Measurements from ENCODE around the gene SLC35A3. TPM values are rescaled to one million over a fixed set of nuclear protein-coding genes. Genes with fewer than 3 reads are reported as not detected.

SLC35A3 gene
- total RNA-seq, 2 donors from 2014 or later: 22.2 to 26.6 TPM

GRCh38 chr1:99988210-99988765, 18.5 kb downstream of the SLC35A3 start:
- Mint-ChIP-seq H3K27ac (no peak overlapping the region), H3K4me3 (no peak overlapping the region), H3K27me3 (no peaks in the 10 kb centered on the region), H3K9me3 (no peaks in the 10 kb centered on the region), H3K4me1 (ENCODE audit: low read depth in 2 of 2) (peaks cover 6 to 9% of the 10 kb centered on the region in 2 donors), H3K36me3 (no peaks in the 10 kb centered on the region)
- ATAC-seq (no peak), DNase-seq (ENCODE audit: low spot score) (no peak)

GRCh38 chr1:99992044-99992722, 22.4 kb downstream of the SLC35A3 start:
- no peak overlapping the region for H3K4me3 Mint-ChIP-seq
- DNase-seq (ENCODE audit: low spot score) (no peak), ATAC-seq (no peak)
- no peak overlapping the region for H3K27ac Mint-ChIP-seq
- peaks cover 4 to 8% of the 10 kb centered on the region in 2 donors for H3K4me1 Mint-ChIP-seq (ENCODE audit: low read depth in 2 of 2)
- H3K27me3 Mint-ChIP-seq: no peaks in the 10 kb centered on the region
- H3K36me3 Mint-ChIP-seq: peaks cover 18% of the 10 kb centered on the region
- H3K9me3 Mint-ChIP-seq: no peaks in the 10 kb centered on the region

GRCh38 chr1:99992760-99993467, 23.1 kb downstream of the SLC35A3 start:
- no peak for DNase-seq (ENCODE audit: low spot score)
- H3K4me3 Mint-ChIP-seq: no peak overlapping the region
- peaks cover 18% of the 10 kb centered on the region for H3K36me3 Mint-ChIP-seq
- H3K9me3 Mint-ChIP-seq: no peaks in the 10 kb centered on the region
- H3K4me1 Mint-ChIP-seq (ENCODE audit: low read depth in 2 of 2): peaks cover 4 to 8% of the 10 kb centered on the region in 2 donors
- no peak overlapping the region for H3K27ac Mint-ChIP-seq
- no peak for ATAC-seq
- H3K27me3 Mint-ChIP-seq: no peaks in the 10 kb centered on the region

- peaks cover 18% of the 10 kb centered on the region for H3K36me3 Mint-ChIP-seq
- H3K4me1 Mint-ChIP-seq (ENCODE audit: low read depth in 2 of 2): peaks cover 4 to 8% of the 10 kb centered on the region in 2 donors
- no peak for DNase-seq (ENCODE audit: low spot score)
- no peak overlapping the region for H3K4me3 Mint-ChIP-seq
- H3K9me3 Mint-ChIP-seq: no peaks in the 10 kb centered on the region
- ATAC-seq: no peak
- H3K27me3 Mint-ChIP-seq: no peaks in the 10 kb centered on the region
- no peak overlapping the region for H3K27ac Mint-ChIP-seq
These were observed 23.7 kb downstream of the SLC35A3 start for GRCh38 chr1:99993468-99993845.

GRCh38 chr1:99994496-99994895, 24.7 kb downstream of the SLC35A3 start:
- Mint-ChIP-seq H3K36me3 (peaks cover 18% of the 10 kb centered on the region), H3K27ac (no peak overlapping the region), H3K27me3 (no peaks in the 10 kb centered on the region), H3K4me3 (no peak overlapping the region), H3K4me1 (ENCODE audit: low read depth in 2 of 2) (peaks cover 4 to 8% of the 10 kb centered on the region in 2 donors), H3K9me3 (no peaks in the 10 kb centered on the region)
- DNase-seq (ENCODE audit: low spot score): no peak
- no peak for ATAC-seq

GRCh38 chr1:99996951-99997350, 27.2 kb downstream of the SLC35A3 start:
- ATAC-seq: no peak

GRCh38 chr1:100001462-100001861, 31.7 kb downstream of the SLC35A3 start:
- Mint-ChIP-seq H3K4me1 (ENCODE audit: low read depth in 2 of 2) (peaks cover 3 to 27% of the 10 kb centered on the region in 2 donors), H3K9me3 (peaks cover 4% of the 10 kb centered on the region), H3K27ac (no peak overlapping the region), H3K4me3 (no peak overlapping the region), H3K27me3 (no peaks in the 10 kb centered on the region), H3K36me3 (peaks cover 32% of the 10 kb centered on the region)
- DNase-seq (ENCODE audit: low spot score) (no peak), ATAC-seq (no peak)

More at GRCh38 chr1:99996951-99997350, 27.2 kb downstream of the SLC35A3 start:
- H3K9me3 Mint-ChIP-seq: no peaks in the 10 kb centered on the region
- peaks cover 7 to 21% of the 10 kb centered on the region in 2 donors for H3K4me1 Mint-ChIP-seq (ENCODE audit: low read depth in 2 of 2)
- no peak overlapping the region for H3K27ac Mint-ChIP-seq
- peaks cover 18% of the 10 kb centered on the region for H3K36me3 Mint-ChIP-seq
- no peak for DNase-seq (ENCODE audit: low spot score)
- H3K27me3 Mint-ChIP-seq: no peaks in the 10 kb centered on the region
- no peak overlapping the region for H3K4me3 Mint-ChIP-seq

- Mint-ChIP-seq H3K27ac (no peak overlapping the region), H3K36me3 (peaks cover 37% of the 10 kb centered on the region), H3K27me3 (no peaks in the 10 kb centered on the region), H3K9me3 (peaks cover 4% of the 10 kb centered on the region), H3K4me1 (ENCODE audit: low read depth in 2 of 2) (peaks cover 0 to 20% of the 10 kb centered on the region in 2 donors), H3K4me3 (no peak overlapping the region)
- DNase-seq (ENCODE audit: low spot score) (no peak), ATAC-seq (no peak)
These were observed 35.6 kb downstream of the SLC35A3 start for GRCh38 chr1:100005424-100005823.

GRCh38 chr1:100006688-100007087, 36.9 kb downstream of the SLC35A3 start:
- peaks cover 0 to 13% of the 10 kb centered on the region in 2 donors for H3K4me1 Mint-ChIP-seq (ENCODE audit: low read depth in 2 of 2)
- H3K36me3 Mint-ChIP-seq: peaks cover 37% of the 10 kb centered on the region
- DNase-seq (ENCODE audit: low spot score) (no peak), ATAC-seq (no peak)
- no peak overlapping the region for H3K27ac Mint-ChIP-seq
- no peaks in the 10 kb centered on the region for H3K27me3 Mint-ChIP-seq
- H3K4me3 Mint-ChIP-seq: no peak overlapping the region
- peaks cover 4% of the 10 kb centered on the region for H3K9me3 Mint-ChIP-seq

GRCh38 chr1:100009458-100009857, 39.7 kb downstream of the SLC35A3 start:
- ATAC-seq: no peak
- no peak for DNase-seq (ENCODE audit: low spot score)
- H3K9me3 Mint-ChIP-seq: peaks cover 4% of the 10 kb centered on the region
- H3K36me3 Mint-ChIP-seq: peaks cover 19% of the 10 kb centered on the region
- H3K4me3 Mint-ChIP-seq: no peak overlapping the region
- no peaks in the 10 kb centered on the region for H3K27me3 Mint-ChIP-seq
- H3K4me1 Mint-ChIP-seq (ENCODE audit: low read depth in 2 of 2): no peaks in the 10 kb centered on the region
- H3K27ac Mint-ChIP-seq: no peak overlapping the region

- no peak overlapping the region for H3K4me3 Mint-ChIP-seq
- ATAC-seq: no peak
- H3K27me3 Mint-ChIP-seq: no peaks in the 10 kb centered on the region
- no peak for DNase-seq (ENCODE audit: low spot score)
- no peaks in the 10 kb centered on the region for H3K4me1 Mint-ChIP-seq (ENCODE audit: low read depth in 2 of 2)
- H3K27ac Mint-ChIP-seq: no peak overlapping the region
- peaks cover 1% of the 10 kb centered on the region for H3K9me3 Mint-ChIP-seq
- H3K36me3 Mint-ChIP-seq: peaks cover 8% of the 10 kb centered on the region
These were observed 41.0 kb downstream of the SLC35A3 start for GRCh38 chr1:100010804-100011203.

GRCh38 chr1:100019220-100019619, 49.4 kb downstream of the SLC35A3 start:
- Mint-ChIP-seq H3K27ac (no peak overlapping the region), H3K27me3 (no peaks in the 10 kb centered on the region), H3K4me1 (ENCODE audit: low read depth in 2 of 2) (peaks cover 0 to 4% of the 10 kb centered on the region in 2 donors), H3K4me3 (no peak overlapping the region), H3K36me3 (no peaks in the 10 kb centered on the region), H3K9me3 (no peaks in the 10 kb centered on the region)
- DNase-seq (ENCODE audit: low spot score): no peak
- ATAC-seq: no peak

- DNase-seq (ENCODE audit: low spot score): no peak
- no peak for ATAC-seq
- H3K9me3 Mint-ChIP-seq: no peaks in the 10 kb centered on the region
- no peaks in the 10 kb centered on the region for H3K27me3 Mint-ChIP-seq
- H3K36me3 Mint-ChIP-seq: no peaks in the 10 kb centered on the region
- H3K4me1 Mint-ChIP-seq (ENCODE audit: low read depth in 2 of 2): peaks cover 5 to 15% of the 10 kb centered on the region in 2 donors
- H3K4me3 Mint-ChIP-seq: no peak overlapping the region
- no peak overlapping the region for H3K27ac Mint-ChIP-seq
These were observed 53.7 kb downstream of the SLC35A3 start for GRCh38 chr1:100023482-100023881.

GRCh38 chr1:100027212-100027611, 57.4 kb downstream of the SLC35A3 start:
- ATAC-seq: no peak
- DNase-seq (ENCODE audit: low spot score): no peak
- peak overlapping the region; percentile 38 to 71 for H3K27ac Mint-ChIP-seq
- H3K4me3 Mint-ChIP-seq: no peak overlapping the region
- no peaks in the 10 kb centered on the region for H3K9me3 Mint-ChIP-seq
- H3K27me3 Mint-ChIP-seq: no peaks in the 10 kb centered on the region
- H3K4me1 Mint-ChIP-seq (ENCODE audit: low read depth in 2 of 2): peaks cover 14 to 20% of the 10 kb centered on the region in 2 donors
- H3K36me3 Mint-ChIP-seq: no peaks in the 10 kb centered on the region
